ENCODE measurements around the gene FBXW2.

GRCh38 chr9:120773256-120773655, 20.0 kb downstream of the FBXW2 start:
- TF ChIP-seq EZH2 (IDR thresholded peaks at IDR 0.05; ENCODE audit: insufficient read depth, poor library complexity, severe bottlenecking) (no peak), EZH2phosphoT487 (IDR thresholded peaks at IDR 0.05; ENCODE audit: insufficient read depth, low read depth) (no peak)

Measured in GM23248 (cell line).